Epidermal melanocyte (primary cell): ENCODE measurements around the gene IFNL3.
"Not testable (repeated sequence)": the region's sequence is repeated elsewhere in the genome, so short reads cannot be mapped to it uniquely, and the experiment has no call there.

Source experiments
- DNase-seq: peaks from one replicate; pipeline ENCODE4 v3.0.0; 2011; ENCODE audit warnings: low spot score; ENCODE audit not compliant: insufficient read length

IFNL3 gene

DNA sequence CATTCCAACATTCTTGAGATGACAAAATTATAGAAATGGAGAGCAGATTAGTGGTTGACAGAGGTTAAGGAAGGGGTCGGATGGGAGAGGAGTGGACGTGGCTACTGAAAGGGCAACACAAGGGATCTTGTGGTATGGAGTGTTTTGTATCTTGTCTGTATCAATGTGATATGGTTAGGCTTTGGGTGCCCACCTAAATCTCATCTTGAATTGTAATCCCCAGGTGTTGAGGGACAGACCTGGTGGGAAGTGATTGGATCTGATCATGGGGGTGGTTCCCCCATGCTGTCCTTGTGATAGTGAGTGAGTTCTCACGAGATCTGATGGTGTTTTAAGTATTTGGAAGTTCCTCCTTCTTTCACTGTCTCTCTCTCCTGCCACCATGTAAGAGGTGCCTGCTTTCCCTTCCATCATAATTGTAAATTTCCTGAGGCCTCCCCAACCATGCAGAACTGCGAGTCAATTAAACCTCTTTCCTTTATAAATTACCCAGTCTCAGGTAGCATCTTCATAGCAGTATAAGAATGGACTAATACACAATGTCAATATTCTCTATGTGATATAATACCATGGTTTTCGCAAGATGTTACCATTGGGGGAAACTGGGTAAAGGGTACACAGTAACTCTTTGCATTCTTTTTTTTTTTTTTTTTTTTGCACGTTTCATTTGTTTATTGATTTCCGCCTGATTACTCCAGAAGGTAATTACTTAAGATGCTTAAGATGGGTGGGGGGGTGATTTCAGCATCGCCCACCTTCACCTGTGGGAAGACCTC, 8.8 kb upstream of the IFNL3 start:
- DNase-seq = no peak

DNA sequence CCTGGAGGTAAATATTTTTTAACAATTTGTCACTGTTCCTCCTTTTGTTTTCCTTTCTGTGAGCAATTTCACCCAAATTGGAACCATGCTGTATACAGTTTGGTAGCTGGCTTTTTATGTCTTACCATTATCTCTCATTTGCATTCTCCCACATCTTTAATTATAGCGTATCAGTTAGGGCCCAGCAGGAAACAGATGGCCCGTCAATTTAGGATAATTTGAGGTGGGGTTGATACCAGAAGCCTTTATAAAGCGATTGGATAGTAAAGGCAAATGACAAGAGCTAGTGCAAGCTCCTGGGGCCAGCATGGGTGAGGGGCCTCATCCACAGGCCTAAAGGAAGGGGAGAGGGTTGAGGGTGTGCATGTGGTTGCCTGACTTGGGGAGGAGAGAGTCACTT, 7.7 kb upstream of the IFNL3 start:
- DNase-seq = no peak

DNA sequence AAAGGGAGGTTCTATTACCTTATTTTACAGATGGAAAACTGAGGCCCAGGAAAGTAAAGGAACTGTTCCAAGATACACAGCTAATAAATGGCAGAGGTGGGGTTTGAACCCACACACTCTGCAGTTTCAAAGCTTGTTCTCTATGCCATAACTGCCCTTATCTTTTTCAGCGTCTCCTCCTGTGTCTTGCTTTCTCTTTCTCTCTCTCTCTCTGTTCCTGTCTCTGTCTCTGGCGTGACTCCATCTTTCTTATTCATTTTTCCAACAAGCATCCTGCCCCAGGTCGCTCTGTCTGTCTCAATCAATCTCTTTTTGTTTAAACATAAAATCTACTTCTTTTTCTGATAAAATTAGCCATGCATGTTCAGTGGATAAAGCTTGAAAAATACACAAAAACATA, 7.0 kb upstream of the IFNL3 start:
- DNase-seq = no peak

DNA sequence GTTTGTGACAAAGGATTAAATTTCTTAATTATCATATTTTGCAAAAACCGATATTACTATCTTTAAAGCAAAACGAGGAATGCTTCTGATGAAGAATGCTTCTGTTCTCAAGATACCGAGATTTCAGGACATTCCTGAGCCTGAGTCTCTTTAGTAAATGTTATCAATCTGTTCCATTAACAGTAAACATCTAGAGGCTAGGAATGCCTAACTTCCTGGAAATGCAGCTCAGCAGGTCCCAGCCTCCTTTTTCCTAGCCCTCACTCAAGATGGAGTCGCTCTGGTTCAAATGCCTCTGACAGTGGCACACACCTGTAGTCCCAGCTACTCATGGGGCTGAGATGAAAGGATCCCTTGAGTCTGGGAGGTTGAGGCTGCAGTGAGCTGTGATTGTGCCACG, 6.3 kb upstream of the IFNL3 start:
- no peak for DNase-seq

GRCh38 chr19:39248806-39249205, 4.0 kb upstream of the IFNL3 start, which contains the start of gene IFNL4:
IFNL4 (minus strand) TSS chr19:39248856.
- DNase-seq = no peak

DNA sequence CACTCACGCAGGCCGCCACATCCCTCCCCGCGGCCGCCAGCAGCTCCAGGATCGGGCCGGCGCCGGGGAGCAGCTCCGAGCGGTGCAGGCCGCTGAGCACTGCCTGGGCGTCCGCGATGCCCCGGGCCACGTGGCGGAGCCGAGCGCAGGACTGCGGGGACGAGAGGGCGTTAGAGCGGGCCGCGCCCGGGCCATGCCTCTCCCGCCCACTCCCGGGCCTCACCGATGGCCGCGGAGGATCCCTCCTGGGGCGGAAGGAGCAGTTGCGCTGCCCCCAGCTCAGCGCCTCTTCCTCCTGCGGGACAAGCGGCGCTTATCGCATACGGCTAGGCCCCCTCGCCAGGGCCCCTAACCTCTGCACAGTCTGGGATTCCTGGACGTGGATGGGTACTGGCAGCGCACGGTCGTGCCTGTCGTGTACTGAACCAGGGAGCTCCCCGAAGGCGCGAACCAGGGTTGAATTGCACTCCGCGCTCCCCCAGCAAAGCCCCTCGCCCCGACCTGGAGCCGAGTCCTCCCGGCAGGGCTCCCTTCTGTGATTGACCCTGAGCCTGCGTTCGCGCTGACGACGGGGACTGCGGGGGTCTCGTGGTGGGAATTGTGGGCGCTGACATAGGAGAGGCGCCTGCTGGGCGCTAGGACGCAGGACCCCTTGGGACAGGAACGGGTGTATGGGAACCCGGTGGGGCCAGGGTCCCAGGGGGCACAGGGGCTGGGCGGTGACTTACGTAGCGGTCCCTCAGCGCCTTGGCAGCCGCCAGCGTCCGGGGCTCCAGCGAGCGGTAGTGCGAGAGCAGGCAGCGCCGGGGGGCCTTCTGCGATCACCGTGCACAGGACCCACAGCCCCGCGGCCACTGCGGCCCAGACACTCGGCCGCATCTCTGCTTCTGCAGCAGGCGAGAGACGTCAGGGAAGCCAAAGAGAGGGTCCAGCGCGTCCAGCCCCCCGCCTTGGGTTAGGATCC, 3.2 kb upstream of the IFNL3 start:
- DNase-seq = no peak

DNA sequence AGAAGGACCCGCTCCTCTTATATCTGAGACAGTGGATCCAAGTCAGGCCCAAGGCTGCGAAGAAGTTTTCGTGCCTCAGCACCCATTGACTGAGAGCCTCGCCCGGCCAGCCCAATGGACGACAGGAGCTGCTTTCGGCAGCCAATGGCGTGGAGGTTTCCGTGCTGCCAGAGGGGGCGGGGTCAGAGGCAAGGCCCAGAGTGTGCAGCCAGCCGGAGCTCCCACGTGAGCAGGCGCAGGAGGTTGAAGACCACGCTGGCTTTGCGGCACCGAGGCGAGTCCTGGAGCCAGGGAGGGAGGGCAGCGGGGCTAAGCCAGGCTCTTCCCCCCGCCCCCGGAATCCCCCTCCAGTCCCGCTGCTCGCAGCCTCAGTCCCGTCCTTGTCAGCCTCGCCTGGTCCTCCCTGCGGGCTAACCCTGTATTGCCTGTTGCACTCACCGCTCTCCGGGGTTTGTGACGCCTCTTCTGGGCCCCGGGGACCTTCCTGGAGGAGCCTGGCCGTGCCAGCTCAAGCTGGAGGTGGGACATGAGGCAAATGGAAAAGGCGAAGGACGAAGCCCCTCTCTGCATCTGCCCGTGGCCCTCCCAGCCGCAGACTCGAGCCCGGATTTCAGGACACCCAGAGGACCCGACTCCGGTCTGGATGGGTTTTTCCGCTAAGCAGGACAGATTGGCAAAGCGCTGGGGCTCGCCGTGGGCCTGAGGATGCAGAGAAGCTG, 2.3 kb upstream of the IFNL3 start:
- no peak for DNase-seq

DNA sequence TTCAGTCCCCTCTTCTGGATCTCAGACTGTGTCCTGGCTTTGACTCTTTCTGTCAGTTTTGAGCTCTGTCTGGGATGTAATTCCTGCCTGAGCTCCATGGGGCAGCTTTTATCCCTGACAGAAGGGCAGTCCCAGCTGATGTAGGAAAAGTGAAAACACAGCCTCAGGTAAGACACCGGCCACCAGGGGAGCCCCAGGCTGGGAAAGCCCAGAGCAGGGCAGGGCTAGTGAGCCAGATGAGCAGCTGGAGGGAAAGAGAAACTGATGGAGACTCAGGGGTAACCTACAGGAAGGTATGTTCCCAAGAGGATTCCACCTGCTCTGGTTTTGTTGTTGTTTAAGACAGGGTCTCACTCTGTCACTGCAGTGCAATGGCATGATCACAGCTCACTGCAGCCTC, 360 bp upstream of the IFNL3 start:
- not testable (repeated sequence) for DNase-seq

DNA sequence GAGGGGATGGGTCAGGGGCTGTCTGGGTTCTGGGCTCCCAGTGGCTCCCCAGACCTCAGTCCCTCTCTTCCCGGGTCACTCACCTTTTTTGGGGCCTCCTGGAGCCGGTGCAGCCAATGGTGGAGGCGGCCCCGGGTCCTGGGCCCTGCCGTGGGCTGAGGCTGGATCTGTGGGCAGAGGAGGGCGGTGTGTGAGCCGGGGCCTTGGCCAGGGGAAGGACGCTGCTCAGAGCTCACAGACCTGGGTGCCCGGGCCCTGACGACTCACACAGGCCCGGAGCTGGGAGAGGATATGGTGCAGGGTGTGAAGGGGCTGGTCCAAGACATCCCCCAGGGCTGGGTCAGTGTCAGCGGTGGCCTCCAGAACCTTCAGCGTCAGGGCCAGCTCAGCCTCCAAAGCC, 1.1 kb downstream of the IFNL3 start:
- not testable (repeated sequence) for DNase-seq

DNA sequence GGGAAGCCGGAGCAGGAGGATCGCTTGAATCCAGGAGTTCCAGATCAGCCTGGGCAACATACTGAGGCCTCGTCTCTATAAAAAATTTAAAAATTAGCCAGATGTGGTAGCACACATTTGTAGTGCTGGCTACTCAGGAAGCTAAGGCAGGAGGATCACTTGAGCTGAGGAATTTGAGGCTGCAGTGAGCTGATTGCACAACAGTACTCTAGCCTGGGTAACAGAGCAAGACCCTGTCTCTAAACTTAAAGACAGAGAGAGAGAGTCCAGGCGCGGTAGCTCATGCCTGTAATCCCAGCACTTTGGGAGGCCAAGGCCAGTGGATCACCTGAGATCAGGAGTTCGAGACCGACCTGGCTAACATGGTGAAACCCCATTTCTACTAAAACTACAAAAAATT, 4.4 kb downstream of the IFNL3 start:
- DNase-seq = no peak

- no peak for DNase-seq
Measured at GRCh38 chr19:39238944-39239343, 5.9 kb downstream of the IFNL3 start.

- no peak for DNase-seq
Measured at GRCh38 chr19:39238209-39238608, 6.6 kb downstream of the IFNL3 start.

DNA sequence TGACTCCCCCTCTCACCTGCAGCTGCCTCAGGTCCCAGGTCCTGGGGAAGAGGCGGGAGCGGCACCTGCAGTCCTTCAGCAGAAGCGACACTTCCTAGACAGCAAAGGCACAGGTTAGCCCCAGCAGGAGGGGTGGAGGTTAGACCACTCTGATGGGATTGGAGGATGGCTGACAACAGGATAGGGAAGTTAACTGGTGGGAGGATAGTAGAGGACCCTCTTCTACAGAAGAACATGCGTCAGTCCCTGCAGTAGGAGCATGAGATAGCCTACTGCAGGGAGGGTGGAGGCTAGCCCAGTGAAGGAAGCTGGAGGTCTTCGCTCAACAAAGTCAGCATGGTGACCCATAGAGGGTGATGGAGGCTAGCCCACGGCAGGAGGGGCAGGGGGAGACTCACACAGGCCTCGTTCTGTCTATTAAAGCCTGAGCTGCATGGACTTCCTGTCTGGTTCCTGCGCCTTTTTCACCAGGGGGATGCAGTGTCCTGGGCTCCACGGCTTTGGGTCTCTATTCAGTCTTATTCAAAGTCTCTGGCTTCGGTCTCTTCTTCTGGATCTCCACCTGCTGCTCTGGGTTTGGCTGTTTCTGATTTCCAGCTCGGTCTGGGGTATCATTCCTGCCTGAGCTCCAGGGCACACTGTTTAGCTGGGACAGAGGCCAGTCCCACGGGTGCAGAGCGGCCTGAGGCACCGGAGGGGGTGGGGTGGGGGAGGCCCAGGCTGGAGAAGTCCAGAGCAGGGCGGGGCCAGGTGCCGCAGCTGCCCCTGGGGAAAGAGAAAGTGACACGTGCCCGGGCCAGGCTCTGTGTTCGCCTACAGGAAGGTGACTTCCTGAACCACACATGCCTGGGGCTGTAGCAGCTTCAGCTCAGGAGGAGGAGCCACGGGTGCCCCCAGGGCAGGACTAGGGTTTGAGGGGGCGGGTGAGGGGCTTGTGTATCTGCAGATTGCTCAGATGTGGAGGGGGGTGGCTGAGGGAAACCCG, 7.3 kb downstream of the IFNL3 start:
- no peak for DNase-seq

DNA sequence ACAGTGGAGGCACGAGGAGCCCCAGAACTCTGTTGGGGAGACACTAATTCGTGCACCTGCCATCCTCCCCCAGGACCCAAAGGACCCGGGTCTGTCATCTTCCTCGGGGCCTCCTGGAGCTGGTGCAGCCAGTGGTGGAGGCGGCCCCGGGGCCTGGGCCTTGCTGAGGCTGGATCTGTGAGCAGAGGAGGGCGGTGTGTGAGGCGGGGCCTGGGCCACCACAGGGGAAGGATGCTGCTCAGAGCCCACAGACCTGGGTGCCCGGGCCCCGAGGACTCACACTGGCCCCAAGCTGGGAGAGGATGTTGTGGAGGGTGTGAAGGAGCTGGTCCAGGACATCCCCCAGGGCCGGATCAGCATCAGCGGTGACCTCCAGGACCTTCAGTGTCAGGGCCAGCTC, 8.3 kb downstream of the IFNL3 start:
- no peak for DNase-seq

- DNase-seq = no peak
Measured at GRCh38 chr19:39232708-39233107, 12.1 kb downstream of the IFNL3 start.

DNA sequence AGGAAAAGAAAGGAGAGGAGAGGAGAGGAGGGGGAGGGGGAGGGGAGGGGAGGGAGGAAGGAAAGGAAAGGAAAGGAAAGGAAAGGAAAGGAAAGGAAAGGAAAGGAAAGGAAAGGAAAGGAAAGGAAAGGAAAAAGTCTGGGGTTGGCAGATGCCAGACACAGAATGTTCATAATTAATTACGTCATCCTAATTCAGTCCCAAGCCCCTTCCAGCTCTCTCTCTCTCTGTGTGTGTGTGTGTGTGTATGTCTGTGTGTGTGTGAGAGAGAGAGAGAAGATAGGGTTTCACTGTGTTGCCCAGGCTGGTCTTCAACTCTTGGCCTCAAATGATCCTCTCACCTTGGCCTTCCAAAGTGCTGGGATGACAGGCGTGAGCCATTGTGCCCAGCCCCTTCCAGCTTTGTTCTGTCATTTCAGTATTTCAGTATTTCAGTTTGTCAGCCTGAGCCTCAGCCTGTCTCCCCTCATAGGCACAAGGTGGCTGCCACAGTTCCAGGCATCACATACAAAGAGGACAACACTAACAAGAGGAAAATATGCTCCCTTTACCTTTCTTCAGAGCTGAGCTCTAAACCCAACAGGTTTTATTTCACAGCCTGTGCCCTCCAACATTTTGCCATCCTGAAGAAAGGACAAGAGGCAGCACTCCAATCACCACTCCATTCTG, 14.6 kb downstream of the IFNL3 start:
- DNase-seq = no peak

GRCh38 chr19:39224910-39225309, 19.9 kb downstream of the IFNL3 start:
- no peak for DNase-seq

GRCh38 chr19:39223703-39224279, 21.0 kb downstream of the IFNL3 start:
- DNase-seq = no peak

DNA sequence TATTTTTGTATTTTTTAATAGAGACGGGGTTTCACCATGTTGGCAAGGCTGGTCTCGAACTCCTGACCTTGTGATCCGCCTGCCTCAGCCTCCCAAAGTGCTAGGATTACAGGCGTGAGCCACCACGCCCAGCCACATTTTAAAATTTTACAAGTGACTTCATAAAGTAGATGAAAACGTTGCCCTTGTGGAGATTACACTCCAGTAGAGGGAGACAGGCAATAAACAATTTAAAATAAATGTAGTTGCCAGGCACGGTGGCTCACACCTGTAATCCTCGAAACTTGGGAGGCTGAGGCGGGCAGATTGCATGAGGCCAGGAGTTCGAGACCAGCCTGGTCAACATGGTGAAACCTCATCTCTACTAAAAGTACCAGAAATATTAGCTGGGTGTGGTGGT, 25.7 kb downstream of the IFNL3 start:
- DNase-seq = not testable (repeated sequence)
